ENCODE results near the gene FGD3. TPM values are rescaled to one million over a fixed set of nuclear protein-coding genes. Genes with fewer than 3 reads are reported as not detected.

Gene FGD3
- total RNA-seq, 1 donor from 2014 or later: 39.5 TPM

DNA sequence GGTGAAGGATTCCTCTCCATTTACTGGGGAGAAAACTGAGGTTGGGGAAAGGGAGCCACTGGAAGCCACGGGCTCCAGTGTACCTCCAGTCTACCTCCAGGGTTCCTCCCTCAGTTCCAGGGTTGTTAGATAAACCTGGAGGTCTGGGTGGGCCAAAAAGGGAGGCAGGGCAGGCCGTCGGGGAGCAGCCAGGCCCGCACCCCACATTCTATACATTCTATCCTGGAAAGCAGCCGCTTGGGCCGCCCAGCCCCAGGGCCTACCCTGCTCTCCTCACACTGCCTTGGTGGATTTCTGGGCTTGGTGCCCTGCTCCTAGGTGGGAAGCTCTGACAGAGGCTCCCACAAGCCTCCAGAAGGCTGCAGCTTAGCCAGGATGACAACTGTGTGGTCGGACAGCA is 93.1 kb downstream of the FGD3 start:
- Mint-ChIP-seq H3K4me3 (no peak overlapping the region), H3K27me3 (no peaks in the 10 kb centered on the region), H3K9me3 (no peaks in the 10 kb centered on the region), H3K27ac (no peak overlapping the region), H3K36me3 (ENCODE audit: low read depth) (peaks cover 15% of the 10 kb centered on the region), H3K4me1 (peaks cover 26% of the 10 kb centered on the region)
- no peak for DNase-seq
- intact Hi-C loops (cut with micrococcal nuclease): no loop called here

DNA sequence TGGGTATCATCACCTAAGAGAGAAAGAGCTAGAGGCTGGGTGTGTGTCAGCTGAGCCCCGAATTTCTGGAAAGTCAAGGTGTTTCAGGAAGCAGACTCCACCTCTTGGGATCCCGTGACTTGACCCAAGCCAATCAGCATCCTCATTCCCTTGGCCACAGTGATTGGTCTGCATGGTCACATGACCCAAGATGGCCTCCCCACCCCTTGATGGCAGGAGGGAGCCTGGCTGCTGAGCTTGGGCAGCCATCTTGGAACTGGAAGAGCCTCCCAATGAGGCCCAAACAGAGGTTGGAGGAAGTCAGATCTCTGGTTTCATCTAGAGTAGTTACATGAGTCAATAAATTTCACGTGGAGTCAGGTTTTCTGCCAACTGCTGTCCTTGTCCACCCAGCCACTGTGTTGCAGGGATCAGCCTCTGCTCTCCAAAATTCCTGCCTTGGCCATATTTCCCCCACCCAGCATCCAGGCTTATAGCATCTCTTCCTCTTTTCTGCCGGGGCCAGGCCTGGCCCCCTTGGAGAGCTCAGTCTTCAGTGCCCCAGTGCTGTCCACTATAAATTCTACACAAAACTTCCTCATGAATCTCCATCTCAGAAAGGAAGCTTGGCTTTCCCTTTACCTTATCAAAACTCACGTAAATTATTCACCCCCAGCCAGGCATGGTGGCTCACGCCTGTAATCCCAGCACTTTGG is 93.9 kb downstream of the FGD3 start:
- Mint-ChIP-seq H3K4me1 (peaks cover 26% of the 10 kb centered on the region), H3K9me3 (no peaks in the 10 kb centered on the region), H3K27ac (peak overlapping the region; percentile 65), H3K36me3 (ENCODE audit: low read depth) (peaks cover 9% of the 10 kb centered on the region), H3K27me3 (no peaks in the 10 kb centered on the region), H3K4me3 (no peak overlapping the region)
- intact Hi-C loops (cut with micrococcal nuclease): no loop called here
- no peak for DNase-seq

DNA sequence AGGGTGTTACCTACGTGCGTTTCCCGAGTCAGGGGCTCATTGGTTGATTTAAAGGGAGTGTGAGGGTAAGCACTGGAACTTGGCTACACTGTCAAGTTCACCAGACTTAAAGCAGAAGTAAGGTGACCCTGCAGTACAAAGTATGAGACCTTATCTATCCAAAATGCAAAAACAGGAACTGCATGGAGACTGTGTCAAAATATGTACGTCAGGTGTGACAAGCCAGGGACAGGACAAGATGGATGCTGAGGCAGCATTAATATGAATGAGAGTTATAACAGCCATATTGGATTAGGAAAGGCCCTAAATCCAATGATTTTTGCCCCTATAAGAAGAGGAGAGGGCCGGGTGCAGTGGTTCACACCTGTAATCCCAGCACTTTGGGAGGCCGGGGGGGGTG is 95.8 kb downstream of the FGD3 start:
- Mint-ChIP-seq H3K36me3 (ENCODE audit: low read depth) (peaks cover 3% of the 10 kb centered on the region), H3K4me1 (peaks cover 21% of the 10 kb centered on the region), H3K27ac (no peak overlapping the region), H3K4me3 (no peak overlapping the region), H3K9me3 (no peaks in the 10 kb centered on the region), H3K27me3 (no peaks in the 10 kb centered on the region)
- DNase-seq: no peak
- intact Hi-C loops (cut with micrococcal nuclease): no loop called here

DNA sequence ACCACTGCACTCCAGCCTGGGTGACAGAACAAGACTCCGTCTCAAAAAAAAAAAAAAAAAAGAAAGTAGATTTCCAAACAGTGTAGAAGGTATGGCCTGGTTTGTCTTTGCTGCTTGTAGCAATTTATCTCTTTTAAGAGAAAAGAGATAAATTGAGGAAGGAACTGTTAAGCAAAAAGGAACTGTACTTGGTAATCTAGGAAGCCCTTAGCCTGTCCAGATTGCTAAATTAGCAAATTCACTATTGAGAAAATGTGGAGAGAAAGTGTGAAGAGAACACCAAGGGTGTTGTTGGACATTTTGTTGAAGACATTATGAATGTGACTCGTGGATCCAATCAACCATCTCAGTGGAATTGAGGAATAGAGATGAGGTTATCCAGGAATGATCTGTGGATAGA is 98.2 kb downstream of the FGD3 start:
- Mint-ChIP-seq H3K9me3 (no peaks in the 10 kb centered on the region), H3K27ac (no peak overlapping the region), H3K4me1 (peaks cover 24% of the 10 kb centered on the region), H3K36me3 (ENCODE audit: low read depth) (peaks cover 3% of the 10 kb centered on the region), H3K27me3 (no peaks in the 10 kb centered on the region), H3K4me3 (no peak overlapping the region)
- DNase-seq: no peak
- intact Hi-C loops (cut with micrococcal nuclease): no loop called here

DNA sequence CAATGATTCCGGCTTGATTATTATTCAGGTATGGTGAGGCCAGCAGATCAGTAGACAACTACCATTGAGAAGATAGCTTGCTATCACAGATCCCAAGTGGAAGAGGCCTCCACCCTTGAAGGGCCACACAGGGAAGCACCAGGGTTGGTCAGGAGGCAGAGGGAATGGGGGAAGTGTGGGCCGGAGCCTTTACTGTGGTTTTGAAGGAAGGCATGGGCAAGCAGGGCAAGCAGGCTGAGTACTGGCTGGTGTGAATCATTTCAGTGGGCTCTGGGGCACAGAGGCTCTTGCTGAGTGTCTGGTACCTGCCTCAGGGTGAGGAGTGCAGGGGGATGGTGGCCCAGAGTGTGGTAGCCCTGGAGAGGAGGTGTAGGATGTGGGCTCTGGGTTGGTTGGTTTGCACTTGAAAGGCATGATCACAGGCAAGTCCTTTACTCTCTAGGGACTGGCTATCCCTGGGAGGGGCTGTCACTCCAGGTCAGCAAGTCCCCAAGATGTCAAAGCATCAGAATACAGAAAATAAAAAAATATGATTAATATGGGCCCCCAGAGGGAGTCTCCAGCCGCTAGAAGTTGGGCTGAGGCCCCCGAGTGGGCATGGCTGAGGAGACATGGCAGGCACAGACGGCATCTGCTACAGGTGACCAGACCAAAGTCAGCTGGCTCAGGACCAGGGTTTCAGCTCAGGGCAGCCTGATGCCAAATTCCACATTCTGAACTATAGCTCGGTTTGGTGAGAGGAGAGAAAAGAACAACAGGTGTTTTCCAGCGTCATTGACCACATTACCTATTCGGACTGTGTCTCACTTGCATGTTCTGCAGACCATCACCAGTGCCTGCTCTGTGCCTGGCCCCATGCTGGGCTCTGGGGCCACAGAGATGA is 101.5 kb downstream of the FGD3 start:
- H3K27ac Mint-ChIP-seq: no peak overlapping the region
- H3K27me3 Mint-ChIP-seq: no peaks in the 10 kb centered on the region
- H3K4me3 Mint-ChIP-seq: no peak overlapping the region
- intact Hi-C loops (cut with micrococcal nuclease): no loop called here
- no peaks in the 10 kb centered on the region for H3K9me3 Mint-ChIP-seq
- H3K4me1 Mint-ChIP-seq: peaks cover 4% of the 10 kb centered on the region
- DNase-seq: no peak
- H3K36me3 Mint-ChIP-seq (ENCODE audit: low read depth): no peaks in the 10 kb centered on the region

DNA sequence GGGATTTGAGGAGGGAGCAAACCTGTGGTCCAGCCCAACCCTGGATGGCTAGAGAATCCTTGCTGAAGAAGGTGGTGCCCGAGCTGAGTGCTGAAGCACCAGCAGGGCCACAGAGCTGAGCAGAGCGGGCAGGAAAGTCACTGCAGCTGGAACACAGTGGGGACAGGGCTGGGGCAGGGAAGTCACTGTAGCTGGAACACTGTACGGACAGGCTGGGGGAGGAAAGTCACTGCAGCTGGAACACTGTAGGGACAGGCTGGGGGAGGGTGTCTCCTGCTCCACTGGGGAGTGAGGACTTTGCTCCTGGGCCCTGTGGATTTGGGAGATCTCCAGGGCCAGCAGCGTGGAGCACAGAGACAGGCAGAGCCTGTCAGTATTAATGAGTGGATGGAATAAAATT is 102.2 kb downstream of the FGD3 start:
- Mint-ChIP-seq H3K9me3 (no peaks in the 10 kb centered on the region), H3K4me1 (peaks cover 3% of the 10 kb centered on the region), H3K4me3 (no peak overlapping the region), H3K36me3 (ENCODE audit: low read depth) (no peaks in the 10 kb centered on the region), H3K27me3 (no peaks in the 10 kb centered on the region), H3K27ac (no peak overlapping the region)
- DNase-seq: no peak
- intact Hi-C loops (cut with micrococcal nuclease): no loop called here

DNA sequence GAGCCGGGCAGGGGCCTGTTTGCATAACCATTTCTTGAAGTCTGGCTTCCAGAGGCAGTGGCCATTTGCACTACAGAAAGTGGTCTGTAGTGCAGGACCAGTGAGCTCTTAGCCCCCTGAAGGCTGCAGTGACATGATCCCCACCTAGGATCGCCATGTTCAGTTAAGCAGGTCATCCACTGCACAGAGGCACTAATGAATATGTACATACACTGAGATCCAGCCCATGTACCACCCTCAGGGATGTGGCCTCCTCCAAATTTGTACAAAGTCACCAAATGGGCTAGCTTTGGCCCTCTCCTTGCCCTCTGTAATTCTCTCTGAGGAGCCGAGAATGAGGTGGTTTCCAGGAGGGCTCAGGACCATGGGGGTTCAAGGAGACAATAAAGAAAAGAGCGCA is 102.9 kb downstream of the FGD3 start:
- Mint-ChIP-seq H3K36me3 (ENCODE audit: low read depth) (no peaks in the 10 kb centered on the region), H3K4me1 (peaks cover 3% of the 10 kb centered on the region), H3K27ac (no peak overlapping the region), H3K4me3 (no peak overlapping the region), H3K27me3 (no peaks in the 10 kb centered on the region), H3K9me3 (no peaks in the 10 kb centered on the region)
- DNase-seq: no peak
- intact Hi-C loops (cut with micrococcal nuclease): no loop called here

DNA sequence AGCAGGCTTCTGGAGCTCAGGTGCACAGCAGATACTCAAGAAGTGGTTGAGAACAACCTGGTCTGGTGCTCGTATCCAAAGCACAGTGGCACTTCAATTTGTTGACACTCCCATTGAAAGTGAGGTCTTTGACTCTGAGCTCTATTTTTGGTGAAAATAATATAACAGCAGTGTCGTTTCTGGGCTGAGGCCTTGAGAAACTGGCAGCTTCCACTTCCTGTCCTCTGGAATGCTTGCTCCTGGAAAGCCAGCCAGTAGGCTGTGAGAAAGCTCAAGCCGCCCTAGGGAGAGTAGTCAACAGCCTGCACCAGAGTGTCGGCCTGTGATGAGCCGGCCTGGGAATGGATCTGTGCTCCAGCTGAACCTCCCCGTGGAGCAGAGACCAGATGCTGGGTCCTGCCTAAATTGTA is 104.4 kb downstream of the FGD3 start:
- intact Hi-C loops (cut with micrococcal nuclease): no loop called here
- Mint-ChIP-seq H3K27me3 (no peaks in the 10 kb centered on the region), H3K4me3 (no peak overlapping the region)

DNA sequence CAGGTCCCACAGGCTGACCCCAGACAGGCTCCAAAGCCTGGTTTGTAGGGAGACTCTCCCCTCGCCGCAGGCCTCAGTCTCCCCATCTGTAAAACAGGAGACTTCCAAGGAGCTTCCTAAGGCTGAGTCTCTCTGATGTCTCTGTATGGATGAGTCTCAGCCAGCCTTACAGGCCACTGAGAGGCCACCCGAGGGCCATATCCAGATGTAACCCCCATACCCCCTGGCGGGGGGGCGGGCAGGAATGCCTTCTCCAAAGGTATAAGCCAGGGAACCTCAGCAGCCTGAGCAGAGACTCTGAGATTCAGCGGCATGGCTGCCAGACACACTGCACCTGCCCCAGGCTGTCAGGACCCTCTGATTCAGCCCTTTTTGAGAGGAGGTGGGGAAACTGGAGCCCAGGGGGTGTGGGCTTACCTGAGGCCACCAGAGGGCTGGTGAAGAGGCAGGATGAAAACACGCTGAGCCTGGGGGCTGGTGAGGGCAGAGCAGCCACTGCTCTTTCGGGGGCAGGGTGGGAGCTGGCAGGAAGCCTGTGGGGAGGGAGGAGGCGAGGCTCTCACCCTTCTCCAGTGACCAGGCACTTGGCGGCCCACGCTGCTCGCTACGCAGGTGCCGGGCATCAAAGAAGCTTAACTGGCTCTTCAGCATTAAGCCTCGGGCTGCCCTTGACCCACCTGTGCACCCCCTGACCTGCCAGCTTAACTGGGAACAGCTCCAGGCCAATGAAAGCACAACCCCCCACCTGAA is 105.6 kb downstream of the FGD3 start:
- H3K4me3 Mint-ChIP-seq: no peak overlapping the region
- no peaks in the 10 kb centered on the region for H3K36me3 Mint-ChIP-seq (ENCODE audit: low read depth)
- intact Hi-C loops (cut with micrococcal nuclease): no loop called here
- H3K4me1 Mint-ChIP-seq: peaks cover 7% of the 10 kb centered on the region
- H3K9me3 Mint-ChIP-seq: no peaks in the 10 kb centered on the region
- DNase-seq: no peak
- no peaks in the 10 kb centered on the region for H3K27me3 Mint-ChIP-seq
- H3K27ac Mint-ChIP-seq: no peak overlapping the region

More for the DNA sequence above, 104.4 kb downstream of the FGD3 start:
- Mint-ChIP-seq H3K4me1 (peaks cover 5% of the 10 kb centered on the region), H3K27ac (no peak overlapping the region), H3K9me3 (no peaks in the 10 kb centered on the region), H3K36me3 (ENCODE audit: low read depth) (no peaks in the 10 kb centered on the region)
- DNase-seq: no peak

DNA sequence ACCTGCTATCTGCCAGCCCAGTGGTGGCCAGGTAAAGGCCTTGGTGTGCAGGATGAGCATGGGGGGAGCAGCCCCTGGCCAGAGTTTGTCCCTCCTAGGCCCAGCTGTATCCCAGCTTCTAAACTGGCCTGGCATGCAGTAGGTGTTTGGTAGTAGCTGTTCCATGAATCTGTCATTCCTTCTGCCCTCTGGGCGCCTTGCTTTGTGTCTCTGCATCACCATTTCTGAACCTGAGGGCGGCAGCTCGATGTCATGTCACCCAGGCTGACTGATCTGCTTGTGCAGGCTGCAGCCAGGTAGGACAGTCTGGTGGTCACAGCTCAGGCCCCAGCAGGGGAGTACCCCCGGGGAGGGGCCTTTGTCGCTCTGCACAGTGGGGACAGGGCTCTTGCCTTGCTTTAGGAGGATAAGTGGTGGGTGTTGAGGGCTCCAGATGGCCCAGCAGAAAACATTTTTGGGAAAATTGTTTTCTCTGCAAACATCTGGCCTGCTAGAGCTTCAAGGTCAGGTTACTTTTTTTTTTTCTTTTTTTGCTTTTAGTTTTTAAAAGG is 106.5 kb downstream of the FGD3 start:
- DNase-seq: no peak
- Mint-ChIP-seq H3K4me3 (no peak overlapping the region), H3K27me3 (no peaks in the 10 kb centered on the region), H3K36me3 (ENCODE audit: low read depth) (no peaks in the 10 kb centered on the region), H3K27ac (no peak overlapping the region), H3K9me3 (no peaks in the 10 kb centered on the region), H3K4me1 (peaks cover 7% of the 10 kb centered on the region)
- intact Hi-C loops (cut with micrococcal nuclease): no loop called here

DNA sequence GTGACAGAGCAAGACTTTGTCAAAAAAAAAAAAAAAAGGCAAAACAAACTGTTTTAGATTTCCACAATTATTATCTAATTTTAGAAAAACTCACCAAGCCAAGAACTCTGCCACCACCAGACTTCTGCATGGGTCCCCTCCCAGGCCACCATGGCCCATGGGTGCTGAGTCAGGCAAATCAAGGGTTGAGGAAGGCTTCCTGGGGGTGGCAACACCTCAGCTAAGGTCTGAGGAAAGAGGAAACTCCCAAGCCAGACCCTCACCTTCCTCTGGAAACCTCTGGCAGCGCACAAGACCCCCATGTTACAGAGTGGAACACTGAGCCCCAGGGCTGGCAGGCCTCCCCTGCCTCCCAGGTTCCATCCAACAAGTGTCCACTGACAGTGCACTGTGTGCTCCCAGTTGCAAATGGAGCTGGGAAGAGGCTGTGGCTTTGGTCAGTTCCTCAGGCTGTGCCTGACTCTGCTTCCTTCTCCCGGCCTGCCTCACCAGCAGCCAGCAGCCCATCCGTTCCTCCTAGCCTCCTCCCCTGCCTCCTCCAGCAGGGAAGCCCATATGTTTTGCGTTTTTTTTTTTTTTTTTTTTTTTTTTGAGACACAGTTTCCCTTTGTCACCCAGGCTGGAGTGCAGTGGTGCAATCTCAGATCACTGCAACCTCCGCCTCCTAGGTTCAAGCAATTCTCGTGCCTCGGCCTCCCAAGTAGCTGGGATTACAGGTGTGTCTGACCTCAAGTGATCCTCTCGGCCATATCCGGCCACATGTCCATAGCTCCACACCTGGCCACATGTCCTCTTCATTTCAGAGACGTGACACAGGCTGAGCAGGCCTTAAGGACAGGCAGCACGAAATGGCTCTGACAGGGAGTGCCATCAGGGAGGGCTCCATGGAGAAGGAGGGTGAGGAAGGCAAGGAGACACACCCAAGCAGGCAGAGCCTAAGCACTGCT is 107.7 kb downstream of the FGD3 start:
- Mint-ChIP-seq H3K27me3 (no peaks in the 10 kb centered on the region), H3K9me3 (no peaks in the 10 kb centered on the region), H3K4me3 (no peak overlapping the region), H3K4me1 (peaks cover 10% of the 10 kb centered on the region), H3K36me3 (ENCODE audit: low read depth) (no peaks in the 10 kb centered on the region), H3K27ac (no peak overlapping the region)
- DNase-seq: no peak
- intact Hi-C loops (cut with micrococcal nuclease): no loop called here

DNA sequence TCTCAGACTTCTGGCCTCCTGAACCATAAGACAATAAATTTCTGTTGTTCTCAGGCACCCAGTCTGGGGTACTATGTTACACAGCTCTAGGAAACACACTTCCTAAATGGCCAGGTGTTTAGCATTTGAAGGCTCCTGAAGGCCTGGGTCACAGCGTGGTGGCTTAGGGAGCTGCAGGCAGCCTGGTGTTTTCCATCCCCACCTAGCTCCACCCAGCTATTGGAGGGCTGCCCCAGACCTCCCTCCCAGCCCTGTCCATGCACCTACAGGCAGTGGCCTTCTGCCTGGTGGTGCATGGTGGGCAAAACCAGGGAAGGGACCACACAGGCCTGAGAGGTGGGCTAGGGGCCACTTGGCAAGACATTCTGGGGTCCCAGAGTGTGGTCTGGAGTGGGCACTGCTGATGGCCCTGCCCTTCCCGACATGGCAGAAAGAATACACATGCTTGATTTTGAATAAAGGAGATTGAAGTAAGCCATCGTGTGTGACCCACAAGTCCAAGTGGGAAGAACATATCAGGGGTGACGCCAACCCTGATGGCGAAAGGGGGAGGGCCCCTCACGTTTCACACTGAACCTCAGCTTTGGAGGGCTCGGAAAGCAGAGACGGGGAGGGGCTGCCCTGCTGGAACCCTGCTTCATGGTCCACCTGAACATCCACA is 109.8 kb downstream of the FGD3 start:
- intact Hi-C loops (cut with micrococcal nuclease): no loop called here
- Mint-ChIP-seq H3K27me3 (no peaks in the 10 kb centered on the region), H3K4me1 (peaks cover 31% of the 10 kb centered on the region), H3K27ac (peak overlapping the region; percentile 72), H3K36me3 (ENCODE audit: low read depth) (peaks cover 6% of the 10 kb centered on the region), H3K9me3 (no peaks in the 10 kb centered on the region), H3K4me3 (peak overlapping the region; percentile 36)
- DNase-seq: no peak
